Tibial nerve (tissue), 4 donors: ENCODE data around the gene EGFL6. TPM values are rescaled to one million over a fixed set of nuclear protein-coding genes. Genes with fewer than 3 reads are reported as not detected.

Experiments
- DNase-seq, 2 donors: peaks; one replicate each; pipeline ENCODE4 v3.0.0-alpha.2; 2019; ENCODE audit warnings: low spot score in 2 of 2
- H3K27ac ChIP-seq, 4 donors: fragments of 200-600 bp; sonication (generic) in 3 of 4; one replicate each; pipeline ENCODE4 v1.5.1; 2017 to 2019; ENCODE audit warnings: mild to moderate bottlenecking in 1 of 4
- H3K27me3 ChIP-seq, 2 donors: fragments of 200-600 bp; sonication (generic) in 1 of 2; one replicate each; pipeline versions ENCODE4 v1.5.1 to v1.6.0; 2017 to 2019
- H3K36me3 ChIP-seq, 3 donors: fragments of 200-600 bp; sonication (generic); one replicate each; pipeline ENCODE4 v1.5.1; 2018 to 2019
- H3K4me1 ChIP-seq, 4 donors: fragments of 200-600 bp; sonication (generic) in 3 of 4; one replicate each; pipeline ENCODE4 v1.5.1; 2017 to 2019
- H3K4me3 ChIP-seq, 4 donors: fragments of 200-600 bp; sonication (generic) in 3 of 4; one replicate each; pipeline ENCODE4 v1.5.1; 2017 to 2019; ENCODE audit warnings: mild to moderate bottlenecking in 1 of 4, moderate library complexity in 1 of 4
- H3K9me3 ChIP-seq, 4 donors: fragments of 200-600 bp; sonication (generic) in 3 of 4; one replicate each; pipeline ENCODE4 v1.5.1; 2017 to 2019
- EP300 ChIP-seq, 2 donors: sonication (generic); formaldehyde crosslinking; IDR thresholded peaks; one replicate each; pipeline ENCODE4 v1.6.1; 2017; ENCODE audit warnings: antibody characterized with exemption in 2 of 2, mild to moderate bottlenecking in 1 of 2
- POLR2A ChIP-seq, 2 donors: fragments of 450-650 bp; IDR thresholded peaks; one replicate each; pipeline ENCODE4 v1.6.1; 2017; ENCODE audit warnings: antibody characterized with exemption in 2 of 2, mild to moderate bottlenecking in 2 of 2, moderate library complexity in 2 of 2
- WGBS, 2 donors: methylation state at CpG; one replicate each; pipeline ENCODE4 v1.1.5; 2018; 5-methylcytosine and 5-hydroxymethylcytosine counted together
- total RNA-seq, 4 donors: library from RNA; depleted of rRNA; stranded (reverse); fragments of >200 nt; gene quantifications; one replicate each; pipeline ENCODE4 v1.1.0, GENCODE V29; 2016
- TF ChIP-seq, protein P1 (sequence below), 5 experiments: fragments of 200-600 bp in 3 of 5; fragments of 450-650 bp in 2 of 5; sonication (generic) in 3 of 5; IDR thresholded peaks; one replicate each; pipeline ENCODE4 v1.5.1; 2016 to 2019; ENCODE audit warnings: antibody characterized with exemption in 5 of 5, mild to moderate bottlenecking in 3 of 5, moderate library complexity in 2 of 5

Gene EGFL6
- total RNA-seq, 4 donors from 2014 or later, result not detected

DNA sequence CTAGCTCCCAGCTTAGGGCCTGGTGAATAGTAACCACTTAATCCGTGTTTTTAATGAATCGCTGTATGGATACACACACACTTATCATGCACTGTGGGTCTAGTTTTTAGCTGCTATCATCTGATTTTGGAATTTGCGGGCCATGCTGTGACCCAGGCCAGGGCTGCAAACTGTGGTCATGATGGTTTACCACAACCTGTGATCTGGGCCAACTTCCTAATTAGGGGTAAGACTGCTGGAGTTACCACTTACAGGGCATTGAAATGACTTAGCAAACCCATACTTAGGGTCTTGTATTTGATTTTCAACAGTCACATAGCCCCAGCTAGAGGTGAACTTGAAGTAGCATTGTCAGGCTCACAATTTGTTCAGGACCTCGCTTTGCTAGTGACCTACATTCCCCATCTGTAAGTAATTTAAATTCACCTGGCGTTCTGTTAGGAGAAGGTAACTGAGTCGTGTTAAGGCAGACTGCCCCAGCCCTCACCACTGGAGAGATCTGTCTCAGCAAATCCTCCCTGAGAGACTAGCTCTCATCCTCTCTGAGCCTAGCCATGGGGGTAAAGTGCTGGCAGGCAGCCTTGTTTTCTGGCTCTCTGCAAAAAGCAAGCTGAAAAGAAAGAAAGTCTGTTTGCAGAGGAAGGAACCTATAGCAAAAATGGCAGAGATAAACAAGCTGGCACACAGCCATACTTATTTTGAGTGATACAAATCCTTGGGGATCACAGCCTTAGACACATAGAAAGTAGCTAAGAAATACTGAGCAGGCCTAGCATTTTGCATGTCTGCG, 33.8 kb upstream of the EGFL6 start:
- peaks cover 0 to 10% of the 10 kb centered on the region in 2 donors for H3K27me3 ChIP-seq
- no peak overlapping the region for H3K27ac ChIP-seq
- no peak for DNase-seq
- no peaks in the 10 kb centered on the region for H3K36me3 ChIP-seq
- H3K4me1 ChIP-seq, result no peaks in the 10 kb centered on the region
- TF ChIP-seq, protein P1, sequence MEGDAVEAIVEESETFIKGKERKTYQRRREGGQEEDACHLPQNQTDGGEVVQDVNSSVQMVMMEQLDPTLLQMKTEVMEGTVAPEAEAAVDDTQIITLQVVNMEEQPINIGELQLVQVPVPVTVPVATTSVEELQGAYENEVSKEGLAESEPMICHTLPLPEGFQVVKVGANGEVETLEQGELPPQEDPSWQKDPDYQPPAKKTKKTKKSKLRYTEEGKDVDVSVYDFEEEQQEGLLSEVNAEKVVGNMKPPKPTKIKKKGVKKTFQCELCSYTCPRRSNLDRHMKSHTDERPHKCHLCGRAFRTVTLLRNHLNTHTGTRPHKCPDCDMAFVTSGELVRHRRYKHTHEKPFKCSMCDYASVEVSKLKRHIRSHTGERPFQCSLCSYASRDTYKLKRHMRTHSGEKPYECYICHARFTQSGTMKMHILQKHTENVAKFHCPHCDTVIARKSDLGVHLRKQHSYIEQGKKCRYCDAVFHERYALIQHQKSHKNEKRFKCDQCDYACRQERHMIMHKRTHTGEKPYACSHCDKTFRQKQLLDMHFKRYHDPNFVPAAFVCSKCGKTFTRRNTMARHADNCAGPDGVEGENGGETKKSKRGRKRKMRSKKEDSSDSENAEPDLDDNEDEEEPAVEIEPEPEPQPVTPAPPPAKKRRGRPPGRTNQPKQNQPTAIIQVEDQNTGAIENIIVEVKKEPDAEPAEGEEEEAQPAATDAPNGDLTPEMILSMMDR (IDR thresholded peaks at IDR 0.05), result no peak
- TF ChIP-seq POLR2A (IDR thresholded peaks at IDR 0.05), result no peak
- TF ChIP-seq EP300 (IDR thresholded peaks at IDR 0.05), result no peak
- H3K9me3 ChIP-seq, result no peaks in the 10 kb centered on the region
- H3K4me3 ChIP-seq, result no peak overlapping the region
- 63 to 65% methylated on average over 7 of the region's 7 CpGs for WGBS, 2 donors

GRCh38 chrX:13536551-13536950, 32.9 kb upstream of the EGFL6 start:
- no peak overlapping the region for H3K27ac ChIP-seq
- H3K36me3 ChIP-seq, result no peaks in the 10 kb centered on the region
- TF ChIP-seq EP300 (IDR thresholded peaks at IDR 0.05) (no peak), POLR2A (IDR thresholded peaks at IDR 0.05) (no peak)
- TF ChIP-seq, protein P1 (IDR thresholded peaks at IDR 0.05), result no peak
- WGBS, 2 donors, result 63 to 71% methylated on average over 4 of the region's 4 CpGs
- peaks cover 0 to 2% of the 10 kb centered on the region in 2 donors for H3K27me3 ChIP-seq
- no peaks in the 10 kb centered on the region for H3K9me3 ChIP-seq
- no peak overlapping the region for H3K4me3 ChIP-seq
- DNase-seq, result no peak
- no peaks in the 10 kb centered on the region for H3K4me1 ChIP-seq

DNA sequence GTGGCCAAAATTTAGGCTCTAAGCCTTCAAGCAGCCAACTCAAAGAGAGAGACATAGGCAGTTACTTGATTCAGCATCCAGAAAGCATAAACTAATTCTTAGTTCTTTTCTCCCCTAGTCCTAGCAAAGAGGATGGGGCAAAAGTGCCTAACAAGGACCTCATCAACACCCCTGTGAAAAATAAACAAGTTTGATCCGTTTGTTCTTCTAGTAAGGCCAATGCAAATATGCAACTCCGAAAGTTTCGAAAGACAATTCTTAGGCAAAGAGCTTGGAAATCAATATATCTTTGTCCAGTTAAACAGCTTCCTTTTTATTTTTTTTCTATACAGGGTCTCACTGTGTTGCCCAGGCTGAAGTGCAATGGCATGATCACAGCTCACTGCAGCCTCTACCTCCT, 31.0 kb upstream of the EGFL6 start:
- no peaks in the 10 kb centered on the region for H3K27me3 ChIP-seq

GRCh38 chrX:13540602-13541001, 28.8 kb upstream of the EGFL6 start:
- H3K4me3 ChIP-seq, result no peak overlapping the region
- no peaks in the 10 kb centered on the region for H3K9me3 ChIP-seq
- WGBS, 2 donors, result 80 to 81% methylated on average over 2 of the region's 2 CpGs
- no peaks in the 10 kb centered on the region for H3K27me3 ChIP-seq
- no peak overlapping the region for H3K27ac ChIP-seq
- H3K36me3 ChIP-seq, result no peaks in the 10 kb centered on the region
- TF ChIP-seq EP300 (IDR thresholded peaks at IDR 0.05) (no peak), POLR2A (IDR thresholded peaks at IDR 0.05) (no peak)
- TF ChIP-seq, protein P1 (IDR thresholded peaks at IDR 0.05), result no peak
- DNase-seq, result no peak
- no peaks in the 10 kb centered on the region for H3K4me1 ChIP-seq

More for the DNA sequence above, 31.0 kb upstream of the EGFL6 start:
- Histone ChIP-seq H3K4me1 (no peaks in the 10 kb centered on the region), H3K9me3 (no peaks in the 10 kb centered on the region), H3K36me3 (no peaks in the 10 kb centered on the region), H3K27ac (no peak overlapping the region), H3K4me3 (no peak overlapping the region)
- WGBS, 2 donors, result 75 to 84% methylated on average over 3 of the region's 3 CpGs
- TF ChIP-seq POLR2A (IDR thresholded peaks at IDR 0.05) (no peak), EP300 (IDR thresholded peaks at IDR 0.05) (no peak)
- TF ChIP-seq, protein P1 (IDR thresholded peaks at IDR 0.05), result no peak
- no peak for DNase-seq

DNA sequence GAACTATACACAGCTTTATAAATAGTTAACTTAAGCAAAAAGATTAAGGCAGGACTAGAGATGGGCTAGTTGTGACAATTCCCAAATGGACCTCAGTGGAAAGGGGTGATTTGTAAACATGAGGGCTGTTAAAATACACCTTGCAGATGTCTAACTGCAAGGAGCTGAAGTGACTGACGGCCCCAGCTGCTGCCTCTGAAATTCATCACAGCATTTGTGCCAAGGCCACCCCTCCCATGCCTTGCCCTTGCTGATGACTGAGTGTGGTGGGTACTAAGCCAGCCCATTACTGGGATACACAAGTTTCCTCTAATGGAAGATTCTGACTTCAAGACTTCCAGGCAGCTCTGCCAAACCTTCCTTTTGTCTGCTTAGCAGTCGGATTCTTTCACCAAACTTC, 23.7 kb upstream of the EGFL6 start:
- Histone ChIP-seq H3K4me1 (no peaks in the 10 kb centered on the region), H3K27me3 (peaks cover 0 to 11% of the 10 kb centered on the region in 2 donors), H3K4me3 (no peak overlapping the region), H3K27ac (no peak overlapping the region), H3K9me3 (no peaks in the 10 kb centered on the region), H3K36me3 (no peaks in the 10 kb centered on the region)
- WGBS, 2 donors, result 48 to 72% methylated on average over 2 of the region's 2 CpGs
- no peak for TF ChIP-seq POLR2A (IDR thresholded peaks at IDR 0.05)
- no peak for TF ChIP-seq EP300 (IDR thresholded peaks at IDR 0.05)
- TF ChIP-seq, protein P1 (IDR thresholded peaks at IDR 0.05), result no peak
- DNase-seq, result no peak
